ENCODE data around the gene UBE2F.

- TF ChIP-seq CTCF (conservative IDR thresholded peaks at IDR 0.05; ENCODE audit: low read depth, low read length) (no peak), EZH2 (IDR thresholded peaks at IDR 0.05; ENCODE audit: borderline replicate concordance, low read depth, low read length, poor library complexity, severe bottlenecking) (no peak)
Observed at GRCh38 chr2:237922641-237923361, 44.0 kb upstream of the UBE2F start.

All from A673 (cell line).